PC-3 (cell line): ENCODE results near the gene MRPS17. TPM values are rescaled to one million over a fixed set of nuclear protein-coding genes. Genes with fewer than 3 reads are reported as not detected.
A peak's percentile ranks its signal among the peaks of the same experiment; 100 is the strongest.

Source experiments
- ATAC-seq: fragments of 200-7000 bp; cut with Tn5 transposase; 2 replicates; pipeline ENCODE4 v1.9.1; 2020; ENCODE audit warnings: mild to moderate bottlenecking, moderate library complexity
- BruUV-seq: library from RNA; stranded (reverse); fragments of 400-500 nt; replicated peaks from 2 replicates; lab custom pipeline; 2021; lab: Mats Ljungman, UMichigan
- CTCF ChIA-PET: fragments of 300-600 bp; sonication (Branson Sonifier 250); formaldehyde crosslinking; loops from one replicate; lab custom pipeline; 2022; ENCODE audit warnings: antibody characterized with exemption; lab: Charles Lee
- POLR2A ChIA-PET: fragments of 300-600 bp; sonication (Branson Sonifier 250); formaldehyde crosslinking; loops from one replicate; lab custom pipeline; 2022; ENCODE audit warnings: antibody characterized with exemption; ENCODE audit not compliant: unreplicated experiment; lab: Charles Lee
- DNase-seq: peaks from one replicate; pipeline ENCODE4 v3.0.0-alpha.2; 2015
- H2AFZ ChIP-seq: fragments of 300-600 bp; sonication (generic); 2 replicates; pipeline ENCODE4 v1.6.0; 2016; ENCODE audit warnings: antibody characterized with exemption, low read length
- H3F3A ChIP-seq: fragments of 300-600 bp; sonication (generic); one replicate; pipeline ENCODE4 v1.6.0; 2017; ENCODE audit warnings: antibody characterized with exemption, low read length, control low read depth, mild to moderate bottlenecking; ENCODE audit not compliant: unreplicated experiment
- H3K27ac ChIP-seq: fragments of 300-600 bp; sonication (generic); 2 replicates; pipeline ENCODE4 v1.5.1; 2016; ENCODE audit warnings: mild to moderate bottlenecking, low read length
- H3K27me3 ChIP-seq: fragments of 300-600 bp; sonication (generic); 2 replicates; pipeline ENCODE4 v1.6.1; 2016; ENCODE audit warnings: low read length, mixed read lengths
- H3K36me3 ChIP-seq: fragments of 300-600 bp; sonication (generic); 2 replicates; pipeline ENCODE4 v1.6.1; 2016; ENCODE audit warnings: low read depth, mixed run types, low read length, mixed read lengths
- H3K4me1 ChIP-seq: fragments of 300-600 bp; sonication (generic); 2 replicates; pipeline ENCODE4 v1.5.1; 2016; ENCODE audit warnings: low read length; ENCODE audit not compliant: insufficient read depth
- H3K4me2 ChIP-seq: fragments of 300-600 bp; sonication (generic); 2 replicates; pipeline ENCODE4 v1.6.0; 2016; ENCODE audit warnings: low read length
- H3K4me3 ChIP-seq: fragments of 300-600 bp; sonication (generic); 2 replicates; pipeline ENCODE4 v1.5.1; 2016; ENCODE audit warnings: mild to moderate bottlenecking, low read length, mixed read lengths
- H3K79me2 ChIP-seq: fragments of 300-600 bp; sonication (generic); 2 replicates; pipeline ENCODE4 v1.6.1; 2017; ENCODE audit warnings: low read length, mixed read lengths
- H3K9ac ChIP-seq: fragments of 300-600 bp; sonication (generic); 2 replicates; pipeline ENCODE4 v1.6.0; 2016; ENCODE audit warnings: mild to moderate bottlenecking, low read length
- H3K9me2 ChIP-seq: fragments of 300-600 bp; sonication (generic); replicated peaks from 2 replicates; pipeline ENCODE4 v1.6.1; 2016; ENCODE audit warnings: mixed run types, low read length, mixed read lengths
- H3K9me3 ChIP-seq: fragments of 300-600 bp; sonication (generic); 2 replicates; pipeline ENCODE4 v1.6.1; 2016; ENCODE audit warnings: low read length, mixed read lengths
- H4K20me1 ChIP-seq: fragments of 300-600 bp; sonication (generic); 2 replicates; pipeline ENCODE4 v1.6.1; 2016; ENCODE audit warnings: low read length, mixed read lengths
- EZH2 ChIP-seq: fragments of 300-600 bp; sonication (generic); IDR thresholded peaks from one replicate; pipeline ENCODE4 v1.6.1; 2017; ENCODE audit warnings: antibody characterized with exemption, mild to moderate bottlenecking, low read length; ENCODE audit not compliant: unreplicated experiment
- EZH2phosphoT487 ChIP-seq: fragments of 300-600 bp; sonication (generic); IDR thresholded peaks from 2 replicates; pipeline ENCODE4 v1.6.1; 2018; ENCODE audit warnings: mild to moderate bottlenecking, antibody characterized with exemption, low read length, borderline replicate concordance
- intact Hi-C: fragments of 100-400 bp; cut with micrococcal nuclease; formaldehyde crosslinking; loops from 2 replicates; pipeline ENCODE4 v1.9.0; 2023
- total RNA-seq: library from RNA; depleted of rRNA; stranded (reverse); fragments of >200 nt; gene quantifications from 2 replicates; pipeline ENCODE4 v1.2.3, GENCODE V29; 2014
- TF ChIP-seq, protein P1 (sequence below): fragments of 300-600 bp; sonication (generic); conservative IDR thresholded peaks from 2 replicates; pipeline ENCODE4 v1.5.1; 2017; ENCODE audit warnings: antibody characterized with exemption, low read depth, mild to moderate bottlenecking, low read length

The MRPS17 gene
- total RNA-seq, 1 experiment from 2014 or later, result 20.1 TPM

DNA sequence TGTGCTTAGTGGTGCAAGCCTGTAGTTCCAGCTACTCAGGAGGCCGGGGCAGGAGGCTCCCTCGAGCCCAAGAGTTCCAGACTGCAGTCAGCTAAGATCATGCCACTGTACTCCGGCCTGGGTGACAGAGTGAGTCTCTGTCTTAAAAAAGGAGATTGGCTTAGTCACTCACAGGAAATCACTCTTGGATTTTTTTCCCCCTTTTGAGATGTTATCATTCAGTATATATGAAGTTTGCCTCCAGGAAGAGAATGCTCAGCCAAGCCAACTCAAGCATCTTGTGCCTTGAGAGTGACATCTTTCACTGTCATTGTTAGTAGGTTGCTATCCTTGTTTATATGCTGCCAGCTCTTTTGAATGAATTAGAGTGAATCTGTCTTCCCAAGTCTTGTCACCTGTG, 40.7 kb downstream of the MRPS17 start:
- H3K79me2 ChIP-seq, result no peaks in the 10 kb centered on the region
- CTCF ChIA-PET, result no interaction called here
- H3K36me3 ChIP-seq, result peaks cover 5% of the 10 kb centered on the region; the same call in 1 of the 2 replicates
- intact Hi-C loops, result no loop called here
- TF ChIP-seq EZH2 (no peak), EZH2phosphoT487 (no peak)
- TF ChIP-seq, protein P1, sequence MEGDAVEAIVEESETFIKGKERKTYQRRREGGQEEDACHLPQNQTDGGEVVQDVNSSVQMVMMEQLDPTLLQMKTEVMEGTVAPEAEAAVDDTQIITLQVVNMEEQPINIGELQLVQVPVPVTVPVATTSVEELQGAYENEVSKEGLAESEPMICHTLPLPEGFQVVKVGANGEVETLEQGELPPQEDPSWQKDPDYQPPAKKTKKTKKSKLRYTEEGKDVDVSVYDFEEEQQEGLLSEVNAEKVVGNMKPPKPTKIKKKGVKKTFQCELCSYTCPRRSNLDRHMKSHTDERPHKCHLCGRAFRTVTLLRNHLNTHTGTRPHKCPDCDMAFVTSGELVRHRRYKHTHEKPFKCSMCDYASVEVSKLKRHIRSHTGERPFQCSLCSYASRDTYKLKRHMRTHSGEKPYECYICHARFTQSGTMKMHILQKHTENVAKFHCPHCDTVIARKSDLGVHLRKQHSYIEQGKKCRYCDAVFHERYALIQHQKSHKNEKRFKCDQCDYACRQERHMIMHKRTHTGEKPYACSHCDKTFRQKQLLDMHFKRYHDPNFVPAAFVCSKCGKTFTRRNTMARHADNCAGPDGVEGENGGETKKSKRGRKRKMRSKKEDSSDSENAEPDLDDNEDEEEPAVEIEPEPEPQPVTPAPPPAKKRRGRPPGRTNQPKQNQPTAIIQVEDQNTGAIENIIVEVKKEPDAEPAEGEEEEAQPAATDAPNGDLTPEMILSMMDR, result no peak
- no TSS peak for BruUV-seq
- no peaks in the 10 kb centered on the region for H3F3A ChIP-seq
- no peaks in the 10 kb centered on the region for H3K4me1 ChIP-seq
- H4K20me1 ChIP-seq, result no peaks in the 10 kb centered on the region
- no peak overlapping the region for H3K9ac ChIP-seq
- DNase-seq, result no peak
- no peaks in the 10 kb centered on the region for H3K9me3 ChIP-seq
- H3K9me2 ChIP-seq, result no peaks in the 10 kb centered on the region
- H2AFZ ChIP-seq, result no peak overlapping the region
- H3K27me3 ChIP-seq, result no peaks in the 10 kb centered on the region
- peak; percentile 37; the same call in 1 of the 2 replicates for ATAC-seq
- H3K4me3 ChIP-seq, result no peak overlapping the region
- no peak overlapping the region for H3K27ac ChIP-seq
- POLR2A ChIA-PET, result no interaction called here
- no peak overlapping the region for H3K4me2 ChIP-seq

GRCh38 chr7:55996856-55997500, 45.3 kb downstream of the MRPS17 start:
- Histone ChIP-seq H3K79me2 (no peaks in the 10 kb centered on the region), H4K20me1 (no peaks in the 10 kb centered on the region), H3K9ac (no peak overlapping the region), H3K27ac (no peak overlapping the region), H3K9me3 (no peaks in the 10 kb centered on the region), H3K9me2 (no peaks in the 10 kb centered on the region), H2AFZ (no peak overlapping the region), H3K4me2 (no peak overlapping the region), H3K27me3 (no peaks in the 10 kb centered on the region), H3K36me3 (peaks cover 7% of the 10 kb centered on the region; the same call in 1 of the 2 replicates), H3K4me3 (no peak overlapping the region), H3F3A (no peaks in the 10 kb centered on the region), H3K4me1 (no peaks in the 10 kb centered on the region)
- CTCF ChIA-PET, result no interaction called here
- ATAC-seq, result no peak
- DNase-seq, result no peak
- POLR2A ChIA-PET, result no interaction called here
- no TSS peak for BruUV-seq
- TF ChIP-seq EZH2 (no peak), EZH2phosphoT487 (no peak)
- TF ChIP-seq, protein P1, result no peak
- intact Hi-C loops, result no loop called here

DNA sequence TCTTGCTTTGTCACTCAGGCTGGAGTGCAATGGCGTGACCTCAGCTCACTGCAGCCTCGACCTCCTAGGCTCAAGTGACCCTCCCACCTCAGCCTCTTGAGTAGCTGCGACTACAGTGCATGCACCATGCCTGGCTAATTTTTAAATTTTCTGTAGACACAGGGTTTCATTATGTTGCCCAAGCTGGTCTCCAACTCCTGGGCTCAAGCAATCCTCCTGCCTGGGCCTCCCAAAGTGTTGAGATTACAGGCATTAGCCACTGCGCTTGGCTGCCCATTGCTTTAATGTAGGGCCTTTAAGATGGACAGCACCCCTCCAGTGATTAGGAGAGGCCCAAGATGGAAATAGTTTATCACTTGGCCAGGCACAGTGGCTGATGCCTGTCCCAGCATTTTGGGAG, 52.1 kb downstream of the MRPS17 start:
- no TSS peak for BruUV-seq
- POLR2A ChIA-PET, result no interaction called here

More for the DNA sequence above, 52.1 kb downstream of the MRPS17 start:
- no peak overlapping the region for H3K9ac ChIP-seq
- no peak overlapping the region for H3K4me3 ChIP-seq
- peaks cover 4% of the 10 kb centered on the region; the same call in 1 of the 2 replicates for H3K36me3 ChIP-seq
- H3K4me1 ChIP-seq, result no peaks in the 10 kb centered on the region
- H3K9me2 ChIP-seq, result no peaks in the 10 kb centered on the region
- H2AFZ ChIP-seq, result no peak overlapping the region
- DNase-seq (no peak), ATAC-seq (no peak)
- intact Hi-C loops, result loop anchor here (1.0 to 2.0 kb wide), 2 partner anchors 71 to 363 kb away; no protein-coding TSS in a partner anchor
- CTCF ChIA-PET, result no interaction called here
- TF ChIP-seq EZH2, result no peak
- TF ChIP-seq, protein P1, result no peak
- no peak for TF ChIP-seq EZH2phosphoT487
- H4K20me1 ChIP-seq, result no peaks in the 10 kb centered on the region
- no peaks in the 10 kb centered on the region for H3K9me3 ChIP-seq
- no peak overlapping the region for H3K27ac ChIP-seq
- H3K4me2 ChIP-seq, result no peak overlapping the region
- H3F3A ChIP-seq, result no peaks in the 10 kb centered on the region
- H3K79me2 ChIP-seq, result no peaks in the 10 kb centered on the region
- no peaks in the 10 kb centered on the region for H3K27me3 ChIP-seq
